WERI-Rb-1 (cell line): ENCODE measurements around the gene SRRM5.
"Not testable (repeated sequence)": the region's sequence is repeated elsewhere in the genome, so short reads cannot be mapped to it uniquely, and the experiment has no call there.

Source experiments
- DNase-seq: peaks from one replicate; pipeline ENCODE4 v3.0.0-alpha.2; 2020
- H3K27ac ChIP-seq: fragments of 250-450 bp; sonication (Bioruptor Pico); 2 replicates; pipeline ENCODE4 v1.5.1; 2020; ENCODE audit warnings: mild to moderate bottlenecking, moderate library complexity
- H3K27me3 ChIP-seq: fragments of 250-450 bp; sonication (Bioruptor Pico); 2 replicates; pipeline ENCODE4 v1.5.1; 2021; ENCODE audit warnings: mild to moderate bottlenecking, low read depth, moderate library complexity; ENCODE audit not compliant: insufficient read depth, severe bottlenecking
- H3K36me3 ChIP-seq: fragments of 250-450 bp; sonication (Bioruptor Pico); 2 replicates; pipeline ENCODE4 v1.5.1; 2020; ENCODE audit warnings: mild to moderate bottlenecking, moderate library complexity
- H3K4me3 ChIP-seq: 2 replicates; pipeline ENCODE4 v1.5.1; 2011; ENCODE audit warnings: low read depth, mild to moderate bottlenecking, control low read depth, low read length
- H3K9me3 ChIP-seq: fragments of 250-450 bp; sonication (Bioruptor Pico); 2 replicates; pipeline ENCODE4 v1.5.1; 2021; ENCODE audit warnings: mild to moderate bottlenecking, moderate library complexity; ENCODE audit not compliant: severe bottlenecking
- CTCF ChIP-seq: IDR thresholded peaks from 2 replicates; pipeline ENCODE4 v1.5.1; 2011; ENCODE audit warnings: low read depth, mild to moderate bottlenecking, control low read depth, inconsistent platforms, low read length

SRRM5 gene

GRCh38 chr19:43598445-43599240, 13.2 kb upstream of the SRRM5 start:
- DNase-seq, result no peak
- H3K27ac ChIP-seq, result no peak overlapping the region
- peaks cover 43% of the 10 kb centered on the region for H3K36me3 ChIP-seq
- no peak overlapping the region for H3K4me3 ChIP-seq
- TF ChIP-seq CTCF, result no peak
- no peaks in the 10 kb centered on the region for H3K9me3 ChIP-seq
- no peaks in the 10 kb centered on the region for H3K27me3 ChIP-seq

GRCh38 chr19:43599635-43600295, 12.1 kb upstream of the SRRM5 start:
- H3K4me3 ChIP-seq, result no peak overlapping the region
- no peaks in the 10 kb centered on the region for H3K27me3 ChIP-seq
- no peak overlapping the region for H3K27ac ChIP-seq
- H3K9me3 ChIP-seq, result no peaks in the 10 kb centered on the region
- H3K36me3 ChIP-seq, result peaks cover 32% of the 10 kb centered on the region
- no peak for DNase-seq
- TF ChIP-seq CTCF, result no peak

- H3K36me3 ChIP-seq, result peaks cover 31% of the 10 kb centered on the region
- not testable (repeated sequence) for H3K9me3 ChIP-seq, DNase-seq, H3K27ac ChIP-seq, H3K4me3 ChIP-seq, H3K27me3 ChIP-seq
Observed at GRCh38 chr19:43600326-43600725, 11.6 kb upstream of the SRRM5 start.

GRCh38 chr19:43605875-43606568, 5.9 kb upstream of the SRRM5 start:
- H3K36me3 ChIP-seq, result peaks cover 36% of the 10 kb centered on the region
- no peak for TF ChIP-seq CTCF
- H3K27me3 ChIP-seq, result no peaks in the 10 kb centered on the region
- H3K9me3 ChIP-seq, result no peaks in the 10 kb centered on the region
- H3K4me3 ChIP-seq, result no peak overlapping the region
- H3K27ac ChIP-seq, result no peak overlapping the region
- DNase-seq, result no peak

GRCh38 chr19:43606569-43607229, 5.2 kb upstream of the SRRM5 start:
- no peak for TF ChIP-seq CTCF
- Histone ChIP-seq H3K36me3 (peaks cover 34% of the 10 kb centered on the region), H3K27me3 (no peaks in the 10 kb centered on the region), H3K4me3 (no peak overlapping the region), H3K27ac (no peak overlapping the region), H3K9me3 (no peaks in the 10 kb centered on the region)
- DNase-seq, result no peak
